SK-N-MC (cell line): ENCODE data around the gene LPAR1.

Source experiments
- EZH2 ChIP-seq: fragments of 200-600 bp; sonication (generic); IDR thresholded peaks from one replicate; pipeline ENCODE4 v1.6.1; 2017; ENCODE audit warnings: antibody characterized with exemption
- FOXP2 ChIP-seq: optimal IDR thresholded peaks from 2 replicates; pipeline ENCODE3; 2011; ENCODE audit warnings: mild to moderate bottlenecking, moderate library complexity; ENCODE audit not compliant: insufficient read depth; ENCODE audit errors: extremely low read length, control extremely low read depth
- POLR2AphosphoS5 ChIP-seq: IDR thresholded peaks from 2 replicates; pipeline ENCODE4 v1.6.1; 2012; ENCODE audit warnings: mild to moderate bottlenecking, low read depth, low read length, borderline replicate concordance

- TF ChIP-seq POLR2AphosphoS5 (no peak), FOXP2 (no peak), EZH2 (no peak)
Observed at GRCh38 chr9:111003182-111003581, 35.1 kb downstream of the LPAR1 start.
